ENCODE measurements around the gene AGT. TPM values are rescaled to one million over a fixed set of nuclear protein-coding genes. Genes with fewer than 3 reads are reported as not detected.
A peak's percentile ranks its signal among the peaks of the same experiment; 100 is the strongest.

The AGT gene
- total RNA-seq, 1 donor from 2014 or later: under 0.01 TPM

- no peak for DNase-seq (ENCODE audit: low read depth)
- no peak for FAIRE-seq
- TF ChIP-seq CTCF (IDR thresholded peaks at IDR 0.05; ENCODE audit: insufficient read depth, low read length, severe bottlenecking): no peak
Measured at GRCh38 chr1:230713138-230713537, 784 bp downstream of the AGT start.

GRCh38 chr1:230712470-230712942 is 1.4 kb downstream of the AGT start:
- no peak for TF ChIP-seq CTCF (IDR thresholded peaks at IDR 0.05; ENCODE audit: insufficient read depth, low read length, severe bottlenecking)
- no peaks in the 10 kb centered on the region for H3K36me3 ChIP-seq (ENCODE audit: control insufficient read depth, insufficient read depth, low read length)
- no peak overlapping the region for H3K4me3 ChIP-seq (ENCODE audit: low read depth, low read length)
- H3K27me3 ChIP-seq (ENCODE audit: control insufficient read depth, insufficient read depth, low read length): peaks cover 2% of the 10 kb centered on the region
- FAIRE-seq (no peak), DNase-seq (ENCODE audit: low read depth) (no peak)

More at GRCh38 chr1:230713138-230713537, 784 bp downstream of the AGT start:
- Histone ChIP-seq H3K27me3 (ENCODE audit: control insufficient read depth, insufficient read depth, low read length) (peaks cover 2% of the 10 kb centered on the region), H3K36me3 (ENCODE audit: control insufficient read depth, insufficient read depth, low read length) (no peaks in the 10 kb centered on the region), H3K4me3 (ENCODE audit: low read depth, low read length) (no peak overlapping the region)

GRCh38 chr1:230711245-230711644 is 2.7 kb downstream of the AGT start:
- TF ChIP-seq CTCF (IDR thresholded peaks at IDR 0.05; ENCODE audit: insufficient read depth, low read length, severe bottlenecking): no peak
- Histone ChIP-seq H3K4me3 (ENCODE audit: low read depth, low read length) (no peak overlapping the region), H3K36me3 (ENCODE audit: control insufficient read depth, insufficient read depth, low read length) (no peaks in the 10 kb centered on the region), H3K27me3 (ENCODE audit: control insufficient read depth, insufficient read depth, low read length) (peaks cover 2% of the 10 kb centered on the region)
- no peak for FAIRE-seq
- peak; percentile 27 for DNase-seq (ENCODE audit: low read depth)

- DNase-seq (ENCODE audit: low read depth) (no peak), FAIRE-seq (no peak)
- no peak for TF ChIP-seq CTCF (IDR thresholded peaks at IDR 0.05; ENCODE audit: insufficient read depth, low read length, severe bottlenecking)
- H3K36me3 ChIP-seq (ENCODE audit: control insufficient read depth, insufficient read depth, low read length): no peaks in the 10 kb centered on the region
- H3K4me3 ChIP-seq (ENCODE audit: low read depth, low read length): no peak overlapping the region
- peaks cover 2% of the 10 kb centered on the region for H3K27me3 ChIP-seq (ENCODE audit: control insufficient read depth, insufficient read depth, low read length)
Measured at GRCh38 chr1:230710543-230710904, 3.4 kb downstream of the AGT start.

GRCh38 chr1:230709619-230710542 is 4.0 kb downstream of the AGT start:
- FAIRE-seq: no peak
- TF ChIP-seq CTCF (IDR thresholded peaks at IDR 0.05; ENCODE audit: insufficient read depth, low read length, severe bottlenecking): no peak

More at GRCh38 chr1:230709619-230710542, 4.0 kb downstream of the AGT start:
- DNase-seq (ENCODE audit: low read depth): no peak
- Histone ChIP-seq H3K4me3 (ENCODE audit: low read depth, low read length) (no peak overlapping the region), H3K36me3 (ENCODE audit: control insufficient read depth, insufficient read depth, low read length) (no peaks in the 10 kb centered on the region), H3K27me3 (ENCODE audit: control insufficient read depth, insufficient read depth, low read length) (peaks cover 2% of the 10 kb centered on the region)
